CD4-positive, alpha-beta T cell treated with Interleukin-10 for 1 hour (primary cell): ENCODE results near the gene FITM1.

Experiments used
- DNase-seq: peaks from one replicate; pipeline ENCODE4 v3.0.0-alpha.2; 2020

The FITM1 gene

GRCh38 chr14:24162093-24162492 lies 31.6 kb downstream of the FITM1 start:
- DNase-seq = no peak

DNA sequence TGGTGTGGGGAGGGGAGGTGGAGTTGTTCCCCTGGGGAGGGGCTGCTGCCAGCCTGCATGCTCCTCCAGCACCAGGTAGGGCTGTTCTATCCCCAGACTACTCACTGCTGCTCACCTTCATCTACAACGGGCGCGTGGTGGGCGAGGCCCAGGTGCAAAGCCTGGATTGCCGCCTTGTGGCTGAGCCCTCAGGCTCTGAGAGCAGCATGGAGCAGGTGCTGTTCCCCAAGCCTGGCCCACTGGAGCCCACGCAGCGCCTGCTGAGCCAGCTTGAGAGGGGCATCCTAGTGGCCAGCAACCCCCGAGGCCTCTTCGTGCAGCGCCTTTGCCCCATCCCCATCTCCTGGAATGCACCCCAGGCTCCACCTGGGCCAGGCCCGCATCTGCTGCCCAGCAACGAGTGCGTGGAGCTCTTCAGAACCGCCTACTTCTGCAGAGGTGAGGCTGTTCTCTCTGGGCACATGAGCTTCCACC lies 34.1 kb downstream of the FITM1 start:
- DNase-seq = no peak

DNA sequence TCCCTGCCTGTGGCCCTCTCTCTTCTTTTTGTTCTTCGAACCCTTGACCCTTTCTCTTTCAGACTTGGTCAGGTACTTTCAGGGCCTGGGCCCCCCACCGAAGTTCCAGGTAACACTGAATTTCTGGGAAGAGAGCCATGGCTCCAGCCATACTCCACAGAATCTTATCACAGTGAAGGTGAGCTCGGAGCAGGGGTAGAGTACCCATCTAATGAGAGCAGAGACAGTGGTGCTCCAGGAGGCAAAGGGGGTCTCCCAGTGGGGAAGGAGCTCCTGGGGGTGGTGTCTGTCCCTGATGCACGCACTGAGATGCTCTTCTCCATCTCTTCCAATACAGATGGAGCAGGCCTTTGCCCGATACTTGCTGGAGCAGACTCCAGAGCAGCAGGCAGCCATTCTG lies 35.3 kb downstream of the FITM1 start:
- no peak for DNase-seq

GRCh38 chr14:24167469-24168114 lies 37.1 kb downstream of the FITM1 start:
- DNase-seq = no peak

GRCh38 chr14:24171422-24172260 lies 41.2 kb downstream of the FITM1 start, which contains the start of gene REC8:
Gene REC8 (plus strand): TSS chr14:24172080. CDS start chr14:24172553, 473 bp downstream.
- peak; percentile 73 for DNase-seq

DNA sequence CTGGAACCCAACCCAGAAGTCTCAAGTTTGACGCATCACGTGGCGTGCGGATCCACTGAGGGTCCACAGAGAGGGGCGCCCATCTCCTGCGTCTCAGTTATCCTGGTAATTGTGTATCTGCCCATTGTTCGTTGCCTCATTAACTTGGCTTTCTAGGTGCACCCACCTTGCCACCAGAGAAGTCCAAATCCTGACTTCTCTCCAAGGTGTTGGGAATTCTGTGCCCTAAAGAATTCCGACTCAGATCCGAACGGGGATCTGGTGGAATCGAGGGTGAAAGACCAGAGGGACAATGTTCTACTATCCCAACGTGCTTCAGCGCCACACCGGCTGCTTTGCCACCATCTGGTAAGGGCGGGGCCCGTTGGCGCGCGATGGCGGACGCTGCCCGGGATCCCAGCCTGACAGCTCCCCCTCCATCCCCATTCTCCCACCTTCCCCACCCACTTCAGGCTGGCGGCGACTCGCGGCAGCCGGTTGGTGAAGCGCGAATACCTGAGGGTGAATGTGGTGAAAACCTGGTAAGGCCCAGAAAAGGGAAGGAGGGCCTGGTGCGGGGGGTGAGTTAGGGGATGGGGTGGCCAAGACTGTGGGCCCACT lies 41.9 kb downstream of the FITM1 start:
- no peak for DNase-seq

DNA sequence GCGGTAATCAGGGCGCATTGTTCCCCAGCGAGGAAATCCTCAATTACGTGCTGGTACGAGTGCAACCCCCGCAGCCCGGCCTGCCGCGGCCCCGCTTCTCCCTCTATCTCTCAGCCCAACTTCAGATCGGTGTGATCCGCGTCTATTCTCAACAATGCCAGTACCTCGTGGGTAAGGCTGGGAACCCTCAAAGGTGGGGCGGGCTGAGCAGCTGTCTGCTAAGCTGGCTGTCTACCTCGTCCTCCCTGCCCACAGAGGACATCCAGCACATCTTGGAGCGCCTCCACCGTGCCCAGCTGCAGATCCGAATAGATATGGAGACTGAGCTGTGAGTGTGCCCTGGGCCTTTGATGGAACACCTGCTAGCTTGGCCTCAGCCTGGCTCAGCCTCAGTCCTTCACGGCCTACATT lies 42.4 kb downstream of the FITM1 start:
- DNase-seq = no peak

GRCh38 chr14:24176599-24176998 lies 46.1 kb downstream of the FITM1 start:
- no peak for DNase-seq

DNA sequence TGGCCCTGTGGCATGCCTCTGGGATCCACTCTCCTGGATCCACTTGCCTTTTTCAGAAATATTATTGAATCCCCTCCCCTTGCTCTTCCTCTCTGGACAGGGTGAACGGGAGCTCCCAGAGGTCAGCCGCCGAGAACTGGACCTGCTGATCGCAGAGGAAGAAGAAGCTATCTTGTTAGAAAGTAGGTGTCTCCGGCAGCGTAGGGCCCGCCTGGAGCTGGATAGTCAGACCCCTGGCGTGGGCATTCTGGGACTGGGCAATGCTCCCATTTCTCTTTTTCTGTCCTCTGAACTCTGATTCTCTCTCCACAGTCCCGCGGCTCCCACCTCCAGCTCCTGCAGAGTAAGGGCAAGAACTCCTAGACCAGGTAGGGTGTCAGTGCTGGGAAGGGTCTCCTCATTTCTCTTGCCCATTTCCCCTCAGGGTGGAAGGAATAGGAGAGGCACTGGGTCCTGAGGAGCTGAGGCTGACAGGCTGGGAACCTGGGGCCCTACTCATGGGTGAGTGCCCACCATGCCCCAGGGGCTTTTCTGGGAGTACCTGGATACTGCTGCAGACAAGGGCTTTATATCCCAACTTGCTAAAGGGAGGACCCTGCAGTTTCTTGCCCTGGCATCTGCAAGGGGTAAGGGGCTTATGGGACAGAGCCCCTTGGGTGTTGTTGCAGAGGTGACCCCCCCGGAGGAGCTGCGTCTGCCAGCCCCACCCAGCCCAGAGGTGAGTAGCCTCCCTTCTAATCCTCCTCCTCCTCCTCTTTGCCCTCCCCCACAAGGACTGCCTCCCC lies 46.8 kb downstream of the FITM1 start:
- no peak for DNase-seq

- DNase-seq = no peak
These were observed 47.4 kb downstream of the FITM1 start for GRCh38 chr14:24177891-24178290.

- no peak for DNase-seq
These were observed 48.1 kb downstream of the FITM1 start for GRCh38 chr14:24178399-24179178.

GRCh38 chr14:24179294-24179960 lies 49.0 kb downstream of the FITM1 start:
- no peak for DNase-seq

- no peak for DNase-seq
These were observed 49.7 kb downstream of the FITM1 start for GRCh38 chr14:24179961-24180796.

DNA sequence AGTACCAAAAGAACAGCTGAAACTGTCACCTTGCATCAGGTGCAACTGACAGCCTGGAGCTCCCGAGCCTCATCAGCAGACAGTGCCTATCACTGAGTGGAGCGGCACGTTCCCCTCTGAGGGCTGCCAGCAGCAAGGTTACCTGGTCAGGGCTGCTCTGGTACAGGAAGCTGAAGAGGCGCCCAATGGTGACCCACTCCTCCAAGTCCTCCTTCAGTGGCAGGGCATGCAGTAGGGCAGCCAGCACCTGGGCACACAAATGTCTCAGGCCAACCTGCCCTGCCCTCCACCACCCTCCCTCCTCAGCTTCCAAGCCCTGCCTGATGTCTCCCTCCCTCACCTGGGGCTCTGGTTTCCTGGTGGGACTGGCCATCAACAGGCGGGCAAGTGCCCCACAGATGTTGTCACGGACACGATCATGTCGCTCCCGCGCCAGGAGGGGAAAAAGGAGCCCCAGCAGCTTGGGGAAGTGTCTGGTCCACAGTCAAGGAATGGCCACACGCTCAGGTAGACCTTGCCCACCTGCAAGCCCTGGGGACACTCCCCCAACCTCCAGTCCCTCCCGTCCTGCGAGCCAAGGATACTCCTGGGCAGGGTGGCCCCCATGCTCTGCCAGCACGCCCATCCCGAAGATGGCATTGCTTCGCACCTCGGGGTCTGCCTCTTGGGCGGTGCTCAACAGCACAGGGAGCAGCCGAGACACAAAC lies 51.1 kb downstream of the FITM1 start:
- no peak for DNase-seq
